HCT116 (cell line): Measurements from ENCODE around the gene RNF150. TPM values are rescaled to one million over a fixed set of nuclear protein-coding genes. Genes with fewer than 3 reads are reported as not detected.

Experiments used
- ATAC-seq: fragments of 200-7000 bp; cut with Tn5 transposase; 2 replicates; pipeline ENCODE4 v1.9.1; 2020; ENCODE audit warnings: mild to moderate bottlenecking, moderate library complexity
- BruUV-seq: library from RNA; stranded (reverse); fragments of 400-500 nt; replicated peaks from 2 replicates; lab custom pipeline; 2021; lab: Mats Ljungman, UMichigan
- CTCF ChIA-PET: fragments of 300-600 bp; sonication (Branson Sonifier 250); formaldehyde crosslinking; loops from one replicate; lab custom pipeline; 2021; ENCODE audit warnings: antibody characterized with exemption; lab: Charles Lee
- POLR2A ChIA-PET: fragments of 300-600, 350-600 bp; sonication (Branson Sonifier 250); formaldehyde crosslinking; loops from one replicate; lab custom pipeline; 2021; ENCODE audit warnings: antibody characterized with exemption; lab: Charles Lee
- RAD21 ChIA-PET, 2 experiments: fragments of 300-600 bp; sonication (Branson Sonifier 250); formaldehyde crosslinking; loops; one replicate each; lab custom pipeline; 2023; ENCODE audit warnings: low total read pairs in 2 of 2; ENCODE audit not compliant: uncharacterized antibody in 2 of 2, unreplicated experiment in 2 of 2, low non-redundant PET in 1 of 2; lab: Charles Lee
- DNase-seq: peaks from one replicate; pipeline ENCODE4 v3.0.0-alpha.2; 2010; ENCODE audit warnings: low read depth, low spot score
- H2AFZ ChIP-seq: fragments of 200-600 bp; shearing (Covaris generic), sonication (generic); 2 replicates; pipeline ENCODE4 v1.6.1; 2017; ENCODE audit warnings: low read depth, mixed run types, mixed read lengths, antibody characterized with exemption, low read length; ENCODE audit not compliant: poor library complexity, severe bottlenecking
- H3K27ac ChIP-seq: 2 replicates; pipeline ENCODE4 v1.5.1; 2012; ENCODE audit warnings: low read depth, low read length
- H3K27me3 ChIP-seq: fragments of 200-600 bp; sonication (generic); 2 replicates; pipeline ENCODE4 v1.6.1; 2016; ENCODE audit warnings: mixed run types, low read length, mixed read lengths; ENCODE audit not compliant: insufficient read depth
- H3K36me3 ChIP-seq, 2 experiments: fragments of 200-500 bp in 1 of 2; fragments of 200-600 bp in 1 of 2; sonication (Bioruptor generic) in 1 of 2; sonication (generic) in 1 of 2; 2 replicates each; pipeline versions ENCODE4 v1.5.1 to v1.6.1; 2014 to 2016; ENCODE audit warnings: low read length in 2 of 2, inconsistent platforms in 1 of 2, mixed read lengths in 1 of 2, mixed run types in 1 of 2; ENCODE audit not compliant: insufficient read depth in 2 of 2, control insufficient read depth in 1 of 2
- H3K4me1 ChIP-seq, 2 experiments: fragments of 200-600 bp in 1 of 2; sonication (generic) in 1 of 2; 2 replicates each; pipeline versions ENCODE4 v1.5.1 to v1.6.1; 2012 to 2017; ENCODE audit warnings: low read length in 2 of 2, inconsistent platforms in 1 of 2, mild to moderate bottlenecking in 1 of 2, mixed read lengths in 1 of 2, mixed run types in 1 of 2, moderate library complexity in 1 of 2; ENCODE audit not compliant: insufficient read depth in 2 of 2, control insufficient read depth in 1 of 2
- H3K4me2 ChIP-seq: fragments of 200-600 bp; sonication (generic); 2 replicates; pipeline ENCODE4 v1.6.1; 2017; ENCODE audit warnings: mixed run types, low read length, mixed read lengths
- H3K4me3 ChIP-seq, 2 experiments: fragments of 200-600 bp in 1 of 2; sonication (generic) in 1 of 2; replicated peaks in 1 of 2; 2 replicates each; pipeline ENCODE4 v1.5.1; 2011 to 2016; ENCODE audit warnings: low read length in 2 of 2, control low read depth in 1 of 2, low read depth in 1 of 2, mild to moderate bottlenecking in 1 of 2, mixed read lengths in 1 of 2, mixed run types in 1 of 2
- H3K79me2 ChIP-seq: fragments of 200-600 bp; sonication (generic); 2 replicates; pipeline ENCODE4 v1.6.1; 2017; ENCODE audit warnings: mild to moderate bottlenecking, mixed run types, low read length, moderate library complexity, mixed read lengths; ENCODE audit not compliant: insufficient read depth
- H3K9ac ChIP-seq: fragments of 200-600 bp; sonication (generic); 2 replicates; pipeline ENCODE4 v1.6.1; 2016; ENCODE audit warnings: low read length, mixed read lengths
- H3K9me2 ChIP-seq: fragments of 200-600 bp; sonication (generic), shearing (Covaris generic); 2 replicates; pipeline ENCODE4 v1.6.1; 2017; ENCODE audit warnings: mixed run types, mild to moderate bottlenecking, moderate library complexity; ENCODE audit not compliant: insufficient read depth
- H3K9me3 ChIP-seq, 2 experiments: fragments of 200-500 bp in 1 of 2; fragments of 200-600 bp in 1 of 2; sonication (Bioruptor generic) in 1 of 2; sonication (generic) in 1 of 2; 2 replicates each; pipeline ENCODE4 v1.6.1; 2014 to 2017; ENCODE audit warnings: low read length in 2 of 2, mixed read lengths in 2 of 2, inconsistent platforms in 1 of 2, low read depth in 1 of 2, mild to moderate bottlenecking in 1 of 2, mixed run types in 1 of 2, moderate library complexity in 1 of 2; ENCODE audit not compliant: control insufficient read depth in 1 of 2, insufficient read depth in 1 of 2
- H4K20me1 ChIP-seq: fragments of 200-600 bp; sonication (generic), shearing (Covaris generic); 2 replicates; pipeline ENCODE4 v1.6.1; 2017; ENCODE audit warnings: mixed run types, mild to moderate bottlenecking, moderate library complexity; ENCODE audit not compliant: insufficient read depth
- ATF3 ChIP-seq: IDR thresholded peaks from 2 replicates; pipeline ENCODE4 v1.6.1; 2012
- CTCF ChIP-seq, 3 experiments: fragments of 200-600 bp in 1 of 3; sonication (generic) in 1 of 3; IDR thresholded peaks in 2 of 3; conservative IDR thresholded peaks in 1 of 3; 2 replicates each; pipeline ENCODE4 v1.5.1; 2012 to 2017; ENCODE audit warnings: low read depth in 2 of 3, low read length in 2 of 3, antibody characterized with exemption in 1 of 3, borderline replicate concordance in 1 of 3, control low read depth in 1 of 3, mild to moderate bottlenecking in 1 of 3, mixed read lengths in 1 of 3, mixed run types in 1 of 3, moderate library complexity in 1 of 3; ENCODE audit not compliant: insufficient read depth in 1 of 3
- EGR1 ChIP-seq: IDR thresholded peaks from 2 replicates; pipeline ENCODE4 v1.6.1; 2012; ENCODE audit warnings: low read depth
- EZH2 ChIP-seq: fragments of 200-600 bp; sonication (generic); IDR thresholded peaks from 2 replicates; pipeline ENCODE4 v1.6.1; 2017; ENCODE audit warnings: antibody characterized with exemption, mixed run types
- EZH2phosphoT487 ChIP-seq: fragments of 200-600 bp; IDR thresholded peaks from 2 replicates; pipeline ENCODE4 v1.6.1; 2018; ENCODE audit warnings: antibody characterized with exemption, borderline replicate concordance
- FOSL1 ChIP-seq: IDR thresholded peaks from 2 replicates; pipeline ENCODE4 v1.6.1; 2012; ENCODE audit warnings: low read depth
- JUND ChIP-seq: IDR thresholded peaks from 2 replicates; pipeline ENCODE4 v1.6.1; 2012
- MAX ChIP-seq: IDR thresholded peaks from 2 replicates; pipeline ENCODE4 v1.6.1; 2012
- POLR2A ChIP-seq: IDR thresholded peaks from 2 replicates; pipeline ENCODE4 v1.7.0; 2011; ENCODE audit warnings: borderline replicate concordance; ENCODE audit not compliant: insufficient read depth, insufficient read length; ENCODE audit errors: extremely low read depth
- POLR2AphosphoS5 ChIP-seq: IDR thresholded peaks from 2 replicates; pipeline ENCODE4 v1.6.1; 2011; ENCODE audit warnings: mild to moderate bottlenecking, low read depth, low read length, moderate library complexity
- RAD21 ChIP-seq: IDR thresholded peaks from 2 replicates; pipeline ENCODE4 v1.6.1; 2012; ENCODE audit warnings: low read depth, mild to moderate bottlenecking
- REST ChIP-seq: IDR thresholded peaks from 2 replicates; pipeline ENCODE4 v1.6.1; 2012; ENCODE audit warnings: low read depth
- SIN3A ChIP-seq: IDR thresholded peaks from 2 replicates; pipeline ENCODE4 v1.6.1; 2012; ENCODE audit warnings: low read depth
- SRF ChIP-seq: IDR thresholded peaks from 2 replicates; pipeline ENCODE4 v1.6.1; 2012; ENCODE audit warnings: low read depth
- TCF7L2 ChIP-seq: IDR thresholded peaks from 2 replicates; pipeline ENCODE4 v1.7.0; 2011; ENCODE audit warnings: borderline replicate concordance, inconsistent platforms; ENCODE audit not compliant: insufficient read depth, insufficient read length; ENCODE audit errors: extremely low read depth
- YY1 ChIP-seq: IDR thresholded peaks from 2 replicates; pipeline ENCODE4 v1.6.1; 2011; ENCODE audit warnings: low read length, low read depth, moderate library complexity, mild to moderate bottlenecking; ENCODE audit not compliant: insufficient replicate concordance; ENCODE audit errors: extremely low read depth
- ZNF274 ChIP-seq: fragments of 200-500 bp; sonication (Bioruptor generic); IDR thresholded peaks from 2 replicates; pipeline ENCODE4 v1.6.1; 2014; ENCODE audit warnings: mild to moderate bottlenecking, low read depth, low read length, inconsistent platforms
- intact Hi-C: fragments of 100-400 bp; cut with micrococcal nuclease; formaldehyde crosslinking; loops from 2 replicates; pipeline ENCODE4 v1.10.0; 2022
- total RNA-seq: library from RNA; stranded (reverse); gene quantifications from one replicate; pipeline ENCODE4 v1.2.1, GENCODE V29; 2021; ENCODE audit not compliant: unreplicated experiment

RNF150 gene
- total RNA-seq, 1 experiment from 2014 or later, result 0.07 TPM

GRCh38 chr4:141045848-141046247 is 87.4 kb downstream of the RNF150 start:
- DNase-seq, result no peak
- Histone ChIP-seq H3K27ac (no peak overlapping the region), H3K9ac (no peak overlapping the region), H3K4me3 (no peak overlapping the region), H3K36me3 (no peaks in the 10 kb centered on the region), H4K20me1 (no peaks in the 10 kb centered on the region), H3K9me3 (no peaks in the 10 kb centered on the region), H3K4me1 (no peaks in the 10 kb centered on the region), H3K9me2 (no peaks in the 10 kb centered on the region), H3K27me3 (no peaks in the 10 kb centered on the region), H3K79me2 (no peaks in the 10 kb centered on the region), H2AFZ (no peak overlapping the region), H3K4me2 (no peak overlapping the region)
- no TSS peak for BruUV-seq
- ChIA-PET POLR2A (no interaction called here), RAD21 (no interaction called here), CTCF (no interaction called here)
- intact Hi-C loops, result no loop called here
- no peak for ATAC-seq
- TF ChIP-seq SRF (no peak), REST (no peak), POLR2AphosphoS5 (no peak), CTCF (IDR thresholded peaks at IDR 0.05 in 2 of 3, conservative IDR thresholded peaks at IDR 0.05 in 1 of 3; ENCODE audit: borderline replicate concordance in 1 of 3, insufficient read depth in 1 of 3, low read depth in 2 of 3, low read length in 2 of 3) (no peak), RAD21 (no peak), EGR1 (no peak), FOSL1 (no peak), TCF7L2 (no peak), POLR2A (no peak), ZNF274 (no peak), JUND (no peak), MAX (no peak), SIN3A (no peak), EZH2 (no peak), EZH2phosphoT487 (no peak), YY1 (no peak), ATF3 (no peak)
